GM21360 (cell line): Measurements from ENCODE around the gene CCT4.
"Not testable (repeated sequence)": the region's sequence is repeated elsewhere in the genome, so short reads cannot be mapped to it uniquely, and the experiment has no call there.

Experiments
- ATAC-seq: cut with Tn5 transposase; IDR thresholded peaks from one replicate; pipeline ENCODE4 v1.9.1; 2021; ENCODE audit warnings: mild to moderate bottlenecking, moderate library complexity; ENCODE audit not compliant: unreplicated experiment

CCT4 gene

DNA sequence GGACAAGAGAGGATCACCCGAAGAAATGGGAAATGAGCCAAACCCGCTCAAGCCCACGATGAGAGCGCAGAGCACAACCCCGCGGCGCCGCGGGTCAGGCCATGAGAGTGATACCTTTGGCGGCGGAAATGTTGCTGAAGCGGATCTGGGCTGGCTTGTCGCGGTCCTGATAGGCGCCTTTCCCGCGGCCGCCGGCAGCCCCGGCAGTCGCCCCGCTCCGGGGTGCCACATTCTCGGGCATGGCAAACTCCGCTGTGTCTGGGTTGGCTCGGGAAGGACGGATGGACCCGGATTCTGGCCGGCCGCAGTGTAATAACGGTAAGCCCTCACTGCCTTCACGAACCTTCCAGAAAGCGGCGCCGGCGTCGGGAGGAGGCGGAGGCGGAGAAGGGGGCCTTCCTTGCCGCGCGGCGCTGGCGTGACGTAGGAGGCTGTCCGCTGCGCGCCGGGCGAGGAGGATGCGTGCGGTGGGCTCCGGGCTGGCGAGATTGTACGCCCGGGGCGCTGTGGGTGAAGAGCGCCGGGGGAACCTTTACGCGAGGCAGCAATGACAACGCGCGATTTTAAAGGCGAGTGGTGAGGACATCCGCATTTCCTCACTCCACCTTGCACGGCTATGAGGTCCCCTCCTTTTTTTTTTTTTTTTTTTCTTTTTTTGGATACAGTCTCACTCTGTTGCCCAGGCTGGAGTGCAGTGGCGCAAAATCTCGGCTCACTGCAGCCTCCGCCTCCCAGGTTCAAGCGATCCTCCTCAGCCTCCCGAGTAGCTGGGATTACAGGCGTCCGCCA lies at the start of gene CCT4:
Gene CCT4 (minus strand): TSS at position 390 of the 789 bp plus-strand sequence. CDS start 149 bp downstream, at position 241.
- peak; percentile 78 for ATAC-seq

- no peak for ATAC-seq
Observed at GRCh38 chr2:61937886-61938285, 49.4 kb upstream of the CCT4 start.

GRCh38 chr2:61937098-61937497 lies 48.6 kb upstream of the CCT4 start:
- ATAC-seq, result no peak

- ATAC-seq, result no peak
Observed at GRCh38 chr2:61928826-61929461, 40.5 kb upstream of the CCT4 start.

GRCh38 chr2:61926531-61927477 lies 38.3 kb upstream of the CCT4 start:
- no peak for ATAC-seq

DNA sequence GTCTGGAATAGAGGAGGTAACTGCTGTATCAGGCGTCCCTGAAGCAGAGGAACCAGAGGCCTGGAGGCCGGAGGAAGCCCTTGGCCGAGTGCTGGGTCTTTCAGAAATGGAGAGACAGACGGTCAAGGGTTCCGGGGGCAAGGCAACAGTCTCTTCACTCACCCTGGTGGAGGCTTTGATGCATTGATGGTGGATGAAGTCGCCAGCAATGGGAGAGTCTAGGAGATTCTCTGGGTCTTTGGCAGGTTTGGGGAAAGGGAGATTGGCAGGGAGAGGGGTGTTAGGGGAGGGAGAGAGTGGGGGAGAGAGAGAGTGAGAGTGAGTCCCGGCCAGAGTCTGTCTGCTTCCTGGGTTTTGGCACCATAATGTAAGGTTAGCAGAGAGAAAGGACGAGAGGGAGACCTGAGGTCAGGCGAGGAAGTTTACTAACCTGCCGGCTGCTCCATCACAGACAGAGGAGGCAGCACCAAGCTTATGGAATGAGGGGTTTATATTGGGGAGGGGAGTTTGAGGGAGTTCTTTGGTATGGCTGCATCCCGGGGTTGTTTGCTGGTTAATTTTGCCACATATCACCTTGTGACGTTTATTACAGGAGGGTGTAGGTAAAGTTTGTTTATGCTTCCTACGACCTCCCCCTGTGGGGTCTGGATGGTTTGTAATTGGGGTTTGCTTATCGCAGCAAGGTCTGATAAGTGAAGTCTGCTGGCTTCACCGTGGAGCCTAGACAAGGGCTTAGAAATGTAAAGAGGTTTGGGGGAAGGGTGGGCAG lies 36.6 kb upstream of the CCT4 start:
- no peak for ATAC-seq

DNA sequence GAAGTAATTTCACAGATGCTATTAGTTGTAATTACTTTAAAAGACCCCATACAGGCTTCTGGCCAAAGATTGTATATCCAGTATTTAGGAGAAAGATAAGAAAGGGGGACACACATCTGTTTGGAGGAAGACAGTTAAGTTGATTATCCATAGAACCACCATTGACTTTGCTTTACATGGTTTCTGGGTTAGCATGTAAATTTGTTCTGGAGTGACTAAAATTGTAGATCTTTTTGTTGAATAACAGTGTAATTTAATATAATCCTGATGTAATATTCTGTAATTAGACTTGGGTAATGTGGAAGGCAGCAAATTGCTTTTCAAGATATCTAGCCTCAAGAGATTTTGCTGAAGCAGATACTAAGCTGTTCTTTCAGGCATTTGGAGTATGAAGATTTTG lies 34.3 kb upstream of the CCT4 start:
- no peak for ATAC-seq

GRCh38 chr2:61920548-61920947 lies 32.1 kb upstream of the CCT4 start:
- ATAC-seq, result no peak

GRCh38 chr2:61914794-61915193 lies 26.3 kb upstream of the CCT4 start:
- not testable (repeated sequence) for ATAC-seq

DNA sequence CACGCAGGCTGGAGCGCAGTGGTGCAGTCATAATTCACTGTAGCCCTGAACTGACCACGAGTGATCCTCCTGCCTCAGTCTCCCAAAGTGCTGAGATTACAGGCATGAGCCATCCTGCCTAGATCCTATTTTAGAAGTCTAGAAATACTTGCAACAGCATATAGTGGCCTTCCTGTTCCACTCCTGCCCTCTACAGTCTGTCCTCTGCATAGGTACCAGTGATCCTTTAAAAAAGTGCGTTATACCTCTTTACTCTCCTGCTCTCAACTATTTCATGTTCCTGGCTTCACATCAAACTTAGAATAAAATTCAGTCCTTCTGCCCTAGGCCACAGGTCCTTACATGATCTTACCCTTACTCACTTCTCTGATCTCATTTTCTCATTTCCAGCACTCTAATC lies 23.1 kb upstream of the CCT4 start:
- ATAC-seq, result no peak

GRCh38 chr2:61910603-61911002 lies 22.1 kb upstream of the CCT4 start:
- ATAC-seq, result no peak

DNA sequence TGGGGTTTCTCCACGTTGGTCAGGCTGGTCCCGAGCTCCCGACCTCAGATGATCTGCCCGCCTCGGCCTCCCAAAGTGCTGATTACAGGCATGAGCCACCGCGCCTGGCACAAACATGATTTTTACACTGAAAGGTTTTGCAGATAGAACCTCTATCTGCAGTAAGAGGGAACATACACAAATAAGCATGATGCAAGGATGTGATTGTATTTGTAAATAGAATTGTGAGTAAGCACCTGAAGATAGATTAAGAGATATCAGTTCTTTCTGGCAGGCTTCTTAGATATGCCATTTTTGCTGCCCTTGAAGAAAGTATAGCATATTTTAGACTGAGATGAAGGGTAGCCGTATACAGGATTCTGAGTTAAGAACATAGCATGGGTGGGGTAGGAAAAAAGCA lies 20.7 kb upstream of the CCT4 start:
- no peak for ATAC-seq

DNA sequence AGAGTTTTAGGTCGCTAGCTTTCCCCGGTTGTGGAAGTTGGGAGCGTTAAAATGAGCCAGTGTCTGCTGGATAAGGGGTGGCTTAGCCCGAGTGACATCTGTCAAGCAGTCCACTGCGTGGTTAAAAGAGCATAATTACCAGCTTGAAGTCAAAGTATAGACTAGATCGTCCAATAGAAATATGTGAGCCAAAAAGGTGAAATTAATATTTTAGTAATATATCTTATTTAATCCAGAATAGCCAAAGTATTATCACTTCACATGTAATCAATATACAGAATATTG lies 17.7 kb upstream of the CCT4 start:
- peak; percentile 17 for ATAC-seq

DNA sequence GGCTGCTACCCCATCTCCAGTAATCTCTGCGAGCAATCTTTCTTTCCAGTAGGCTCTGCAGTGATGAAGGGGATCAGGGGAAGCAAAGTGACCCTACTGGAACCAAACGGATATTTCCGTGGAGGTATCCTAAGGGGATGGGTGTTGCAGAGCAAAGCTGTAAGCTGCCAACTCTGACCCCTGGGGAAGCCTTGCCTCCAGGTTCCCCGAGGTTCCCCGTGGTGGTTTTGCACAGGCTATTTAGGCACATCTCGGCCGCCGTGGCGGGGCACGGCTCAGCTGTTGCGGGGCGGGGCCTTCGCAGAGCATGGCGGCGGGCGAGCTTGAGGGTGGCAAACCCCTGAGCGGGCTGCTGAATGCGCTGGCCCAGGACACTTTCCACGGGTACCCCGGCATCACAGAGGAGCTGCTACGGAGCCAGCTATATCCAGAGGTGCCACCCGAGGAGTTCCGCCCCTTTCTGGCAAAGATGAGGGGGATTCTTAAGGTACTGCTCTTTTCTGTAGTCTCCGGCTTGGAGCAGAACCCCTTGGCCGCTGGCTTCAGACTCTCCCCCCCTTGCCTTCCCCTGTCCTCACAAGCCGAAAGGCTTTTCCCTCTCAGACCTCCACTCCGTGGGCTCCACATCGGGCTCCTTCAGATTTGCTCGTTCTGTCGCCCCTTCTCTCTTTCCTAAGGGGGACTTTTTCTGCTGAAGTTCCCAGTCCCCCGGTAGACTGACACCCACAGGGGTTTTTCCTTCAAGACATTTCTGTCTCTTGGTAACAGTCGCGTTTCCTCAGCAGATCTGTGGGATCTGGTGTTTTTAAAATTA lies 17.1 kb upstream of the CCT4 start, which contains the start of gene COMMD1:
Gene COMMD1 (plus strand): TSS at position 303 of the 814 bp plus-strand sequence. CDS start 5 bp downstream, at position 308.
- ATAC-seq, result peak; percentile 98

- ATAC-seq, result no peak
Observed at GRCh38 chr2:61900281-61900680, 11.8 kb upstream of the CCT4 start.

DNA sequence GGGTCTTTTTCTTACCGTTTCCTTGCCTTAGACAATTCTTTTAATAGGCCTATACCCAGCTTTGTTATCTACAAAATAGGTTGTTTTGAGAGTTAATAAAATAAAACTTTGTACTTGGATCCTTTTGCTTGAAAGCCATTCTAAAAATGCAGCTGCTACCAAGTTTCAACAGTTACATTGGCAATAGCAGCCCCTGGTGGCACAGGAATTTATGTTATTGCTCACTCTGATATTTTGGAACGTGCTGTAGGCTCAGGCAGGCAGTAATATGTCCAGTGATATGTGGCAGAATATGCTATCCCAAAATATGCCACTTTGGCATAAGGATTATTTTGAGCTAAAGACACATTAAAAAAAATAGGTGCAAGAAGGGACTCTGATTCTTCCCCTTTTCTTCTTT lies 10.4 kb upstream of the CCT4 start:
- no peak for ATAC-seq

GRCh38 chr2:61887717-61888266 lies 664 bp downstream of the CCT4 start:
- ATAC-seq, result no peak

GRCh38 chr2:61885896-61886603 lies 2.4 kb downstream of the CCT4 start:
- ATAC-seq, result no peak

GRCh38 chr2:61882850-61883249 lies 5.6 kb downstream of the CCT4 start:
- ATAC-seq, result no peak
